ENCODE data around the gene NCOA5.

- TF ChIP-seq POLR2A (IDR thresholded peaks at IDR 0.05) (no peak), CTCF (IDR thresholded peaks at IDR 0.05 in 4 of 5, conservative IDR thresholded peaks at IDR 0.05 in 1 of 5) (no peak)
These were observed 61.7 kb downstream of the NCOA5 start for GRCh38 chr20:46028110-46028509.
